Stimulated activated CD8-positive, alpha-beta memory T cell treated with anti-CD3 and anti-CD28 coated beads, Interleukin-7, amount 100 ng/mL, for 1 hour (primary cell): Measurements from ENCODE around the gene ARID3A.

Experiments
- DNase-seq, 2 donors: peaks; one replicate each; pipeline ENCODE4 v3.0.0-alpha.2; 2020; ENCODE audit warnings: low read depth in 2 of 2

The ARID3A gene

GRCh38 chr19:1003283-1003682 lies 77.4 kb downstream of the ARID3A start:
- no peak for DNase-seq

GRCh38 chr19:1004204-1004802 lies 78.5 kb downstream of the ARID3A start:
- DNase-seq: no peak

- DNase-seq: no peak
Observed at GRCh38 chr19:1004803-1005664, 79.2 kb downstream of the ARID3A start.

GRCh38 chr19:1006711-1007398 lies 81.0 kb downstream of the ARID3A start:
- no peak for DNase-seq

- no peak for DNase-seq
Observed at GRCh38 chr19:1007399-1008251, 81.8 kb downstream of the ARID3A start.

- DNase-seq: no peak
Observed at GRCh38 chr19:1008268-1009040, 82.6 kb downstream of the ARID3A start.

- DNase-seq: no peak
Observed at GRCh38 chr19:1009041-1009980, 83.5 kb downstream of the ARID3A start.

GRCh38 chr19:1009981-1010538 lies 84.2 kb downstream of the ARID3A start:
- no peak for DNase-seq

- no peak for DNase-seq
Observed at GRCh38 chr19:1010586-1011510, 85.0 kb downstream of the ARID3A start.

- no peak for DNase-seq
Observed at GRCh38 chr19:1011831-1012333, 86.0 kb downstream of the ARID3A start.

- no peak for DNase-seq
Observed at GRCh38 chr19:1012334-1012733, 86.5 kb downstream of the ARID3A start.

GRCh38 chr19:1013218-1013617 lies 87.4 kb downstream of the ARID3A start:
- DNase-seq: no peak

- DNase-seq: no peak
Observed at GRCh38 chr19:1014161-1015060, 88.6 kb downstream of the ARID3A start.

GRCh38 chr19:1015061-1015781 lies 89.4 kb downstream of the ARID3A start:
- no peak for DNase-seq

GRCh38 chr19:1015782-1016646 lies 90.2 kb downstream of the ARID3A start:
- no peak for DNase-seq
